ENCODE data around the gene FGGY.

DNA sequence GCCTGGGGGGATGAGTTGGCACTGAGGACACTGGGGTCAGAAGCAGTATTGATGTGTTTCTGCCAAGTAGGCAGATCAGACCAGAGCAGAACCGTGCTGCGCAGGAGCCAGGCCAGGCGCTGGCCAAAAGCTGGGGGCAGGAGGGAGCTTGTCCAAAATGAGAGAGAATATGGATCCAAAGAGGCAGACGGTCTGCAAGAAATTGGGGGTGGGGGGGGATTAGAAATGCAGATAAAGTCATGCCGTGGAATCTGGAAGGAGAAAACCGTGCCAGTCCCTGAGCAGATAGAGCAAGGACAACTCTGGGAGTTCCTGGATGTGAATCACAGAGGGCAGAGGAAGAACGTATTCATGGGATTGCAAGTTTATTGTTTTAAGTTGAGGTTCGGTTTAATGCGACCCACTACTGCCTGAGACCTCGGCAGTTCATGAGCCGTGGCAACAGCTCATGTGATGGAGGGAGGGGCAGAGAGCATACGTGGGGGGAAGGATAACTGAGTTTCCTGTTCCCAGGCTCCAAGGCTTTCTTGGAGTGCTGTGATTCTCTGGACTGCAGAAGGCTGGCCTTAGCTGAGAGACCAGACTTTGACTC is 224.0 kb downstream of the FGGY start:
- TF ChIP-seq, protein P1, sequence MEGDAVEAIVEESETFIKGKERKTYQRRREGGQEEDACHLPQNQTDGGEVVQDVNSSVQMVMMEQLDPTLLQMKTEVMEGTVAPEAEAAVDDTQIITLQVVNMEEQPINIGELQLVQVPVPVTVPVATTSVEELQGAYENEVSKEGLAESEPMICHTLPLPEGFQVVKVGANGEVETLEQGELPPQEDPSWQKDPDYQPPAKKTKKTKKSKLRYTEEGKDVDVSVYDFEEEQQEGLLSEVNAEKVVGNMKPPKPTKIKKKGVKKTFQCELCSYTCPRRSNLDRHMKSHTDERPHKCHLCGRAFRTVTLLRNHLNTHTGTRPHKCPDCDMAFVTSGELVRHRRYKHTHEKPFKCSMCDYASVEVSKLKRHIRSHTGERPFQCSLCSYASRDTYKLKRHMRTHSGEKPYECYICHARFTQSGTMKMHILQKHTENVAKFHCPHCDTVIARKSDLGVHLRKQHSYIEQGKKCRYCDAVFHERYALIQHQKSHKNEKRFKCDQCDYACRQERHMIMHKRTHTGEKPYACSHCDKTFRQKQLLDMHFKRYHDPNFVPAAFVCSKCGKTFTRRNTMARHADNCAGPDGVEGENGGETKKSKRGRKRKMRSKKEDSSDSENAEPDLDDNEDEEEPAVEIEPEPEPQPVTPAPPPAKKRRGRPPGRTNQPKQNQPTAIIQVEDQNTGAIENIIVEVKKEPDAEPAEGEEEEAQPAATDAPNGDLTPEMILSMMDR (IDR thresholded peaks at IDR 0.05 in 4 of 5, conservative IDR thresholded peaks at IDR 0.05 in 1 of 5), result no peak
- TF ChIP-seq POLR2A (IDR thresholded peaks at IDR 0.05), result no peak
